GM12878 (cell line): Measurements from ENCODE around the gene SLC15A5. TPM values are rescaled to one million over a fixed set of nuclear protein-coding genes. Genes with fewer than 3 reads are reported as not detected.

Source experiments
- ATAC-seq: fragments of 200-7000 bp; cut with Tn5 transposase; 3 replicates; pipeline ENCODE4 v1.9.1; 2020; ENCODE audit warnings: mild to moderate bottlenecking, moderate library complexity
- BruUV-seq: library from RNA; stranded (reverse); fragments of 400-500 nt; replicated peaks from 2 replicates; lab custom pipeline; 2021; lab: Mats Ljungman, UMichigan
- CTCF ChIA-PET: fragments of 300-600 bp; sonication (Branson Sonifier 250); formaldehyde crosslinking; extraction: SDS; loops from one replicate; lab custom pipeline; 2021; ENCODE audit warnings: inconsistent platforms; lab: Yijun Ruan, JAX
- POLR2A ChIA-PET: fragments of 350-600 bp; formaldehyde crosslinking; extraction: SDS; loops from one replicate; lab custom pipeline; 2021; ENCODE audit warnings: inconsistent platforms; lab: Charles Lee
- RAD21 ChIA-PET: fragments of 300-600 bp; sonication (Branson Sonifier 250); formaldehyde crosslinking; loops from one replicate; lab custom pipeline; 2023; ENCODE audit warnings: antibody characterized with exemption; ENCODE audit not compliant: unreplicated experiment; lab: Charles Lee
- SMC1A ChIA-PET: fragments of 300-600 bp; sonication (Branson Sonifier 250); formaldehyde crosslinking; loops from one replicate; lab custom pipeline; 2023; ENCODE audit not compliant: unreplicated experiment, uncharacterized antibody; lab: Charles Lee
- DNase-seq: peaks from one replicate; pipeline ENCODE4 v3.0.0-alpha.2; 2011; ENCODE audit warnings: low read depth, low spot score
- FAIRE-seq: peaks from 3 replicates; lab custom pipeline; 2011; peaks lifted over from hg19 to GRCh38; lab: Jason Lieb, UNC
- H2AFZ ChIP-seq: 2 replicates; pipeline ENCODE4 v1.6.0; 2011; ENCODE audit warnings: low read depth, low read length, control low read depth; ENCODE audit not compliant: control insufficient read depth
- H3K27ac ChIP-seq: 2 replicates; pipeline ENCODE4 v1.5.1; 2011; ENCODE audit warnings: control low read depth; ENCODE audit not compliant: control insufficient read depth, insufficient read depth
- H3K27me3 ChIP-seq, 2 experiments: replicated peaks in 1 of 2; 2 replicates each; pipeline versions ENCODE4 v1.6.0 to v1.6.1; 2011; ENCODE audit warnings: low read length in 1 of 2; ENCODE audit not compliant: control insufficient read depth in 2 of 2, insufficient read depth in 2 of 2
- H3K36me3 ChIP-seq, 2 experiments: 2 replicates each; pipeline ENCODE4 v1.5.1; 2011; ENCODE audit warnings: low read length in 1 of 2; ENCODE audit not compliant: control insufficient read depth in 2 of 2, insufficient read depth in 2 of 2
- H3K4me1 ChIP-seq: 2 replicates; pipeline ENCODE4 v1.6.1; 2011; ENCODE audit warnings: mild to moderate bottlenecking, low read length, moderate library complexity, mixed read lengths; ENCODE audit not compliant: control insufficient read depth, insufficient read depth
- H3K4me2 ChIP-seq: 2 replicates; pipeline ENCODE4 v1.6.0; 2011; ENCODE audit warnings: control low read depth; ENCODE audit not compliant: control insufficient read depth, insufficient read depth
- H3K4me3 ChIP-seq: fragments of 200-600 bp; sonication (generic); 2 replicates; pipeline ENCODE4 v1.5.1; 2016
- H3K79me2 ChIP-seq: 2 replicates; pipeline ENCODE4 v1.6.0; 2011; ENCODE audit warnings: low read length; ENCODE audit not compliant: control insufficient read depth, insufficient read depth
- H3K9ac ChIP-seq: 2 replicates; pipeline ENCODE4 v1.8.0; 2011; ENCODE audit warnings: low read length, control low read depth, mixed read lengths; ENCODE audit not compliant: control insufficient read depth, insufficient read depth
- H3K9me3 ChIP-seq: replicated peaks from 3 replicates; pipeline ENCODE4 v1.5.1; 2011; ENCODE audit warnings: mild to moderate bottlenecking, low read length; ENCODE audit not compliant: control insufficient read depth, insufficient read depth
- H4K20me1 ChIP-seq: 2 replicates; pipeline ENCODE4 v1.6.0; 2011; ENCODE audit not compliant: control insufficient read depth, insufficient read depth
- CBX3 ChIP-seq: fragments of 200-600 bp; sonication (generic); IDR thresholded peaks from 2 replicates; pipeline ENCODE4 v1.6.1; 2016; ENCODE audit warnings: low read depth, borderline replicate concordance
- CHD1 ChIP-seq: IDR thresholded peaks from 2 replicates; pipeline ENCODE4 v1.6.1; 2012; ENCODE audit warnings: low read depth, low read length, improper control_type of control experiment
- IKZF1 ChIP-seq: fragments of 450-650 bp; conservative IDR thresholded peaks from 2 replicates; pipeline ENCODE4 v1.6.1; 2017; ENCODE audit warnings: antibody characterized with exemption, mild to moderate bottlenecking
- JUNB ChIP-seq: IDR thresholded peaks from 2 replicates; pipeline ENCODE4 v1.6.1; 2016; ENCODE audit warnings: antibody characterized with exemption, mild to moderate bottlenecking
- KAT2A ChIP-seq: conservative IDR thresholded peaks from 2 replicates; pipeline ENCODE4 v1.6.1; 2011; ENCODE audit warnings: low read depth, low read length; ENCODE audit not compliant: control insufficient read depth
- KDM1A ChIP-seq: fragments of 200-600 bp; sonication (generic); IDR thresholded peaks from 2 replicates; pipeline ENCODE4 v1.6.1; 2016; ENCODE audit warnings: borderline replicate concordance
- NFIC ChIP-seq: IDR thresholded peaks from 2 replicates; pipeline ENCODE4 v1.6.1; 2012; ENCODE audit warnings: low read depth, mild to moderate bottlenecking, inconsistent platforms, low read length, moderate library complexity
- NR2C2 ChIP-seq: IDR thresholded peaks from 2 replicates; pipeline ENCODE4 v1.6.1; 2011; ENCODE audit warnings: borderline replicate concordance, low read depth; ENCODE audit not compliant: control insufficient read depth, insufficient read length
- SPI1 ChIP-seq: IDR thresholded peaks from 2 replicates; pipeline ENCODE4 v1.6.1; 2011; ENCODE audit warnings: low read depth, mild to moderate bottlenecking, low read length, moderate library complexity, borderline replicate concordance; ENCODE audit not compliant: insufficient read depth
- TAF1 ChIP-seq: IDR thresholded peaks from 2 replicates; pipeline ENCODE4 v1.6.1; 2011; ENCODE audit warnings: mild to moderate bottlenecking, low read depth, low read length, borderline replicate concordance
- TBL1XR1 ChIP-seq: IDR thresholded peaks from 2 replicates; pipeline ENCODE4 v1.6.1; 2012; ENCODE audit warnings: low read depth, low read length, improper control_type of control experiment
- ZBTB11 ChIP-seq: fragments of 450-650 bp; formaldehyde crosslinking; IDR thresholded peaks from 2 replicates; pipeline ENCODE4 v1.5.0; 2022; ENCODE audit warnings: mild to moderate bottlenecking, missing genetic modification characterization
- ZNF24 ChIP-seq: fragments of 450-650 bp; IDR thresholded peaks from 2 replicates; pipeline ENCODE4 v1.6.1; 2017; ENCODE audit warnings: antibody characterized with exemption, mild to moderate bottlenecking
- ZNF384 ChIP-seq: IDR thresholded peaks from 2 replicates; pipeline ENCODE4 v1.6.1; 2012; ENCODE audit warnings: low read depth, mild to moderate bottlenecking, low read length, improper control_type of control experiment, borderline replicate concordance
- ZNF622 ChIP-seq: fragments of 450-650 bp; IDR thresholded peaks from 2 replicates; pipeline ENCODE4 v1.6.1; 2017; ENCODE audit warnings: mild to moderate bottlenecking, inconsistent platforms
- WGBS: methylation state at CpG from one replicate; pipeline ENCODE4 v1.1.6; 2016; ENCODE audit warnings: low lambda C conversion rate; ENCODE audit not compliant: insufficient replicate concordance, insufficient coverage; ENCODE audit errors: missing lambda C conversion rate; 5-methylcytosine and 5-hydroxymethylcytosine counted together
- in situ Hi-C: fragments of 300-500 bp; cut with MboI; formaldehyde crosslinking; loops from 9 replicates; pipeline ENCODE4 v1.14.3; 2018; ENCODE audit warnings: mixed read lengths
- intact Hi-C: fragments of 100-400 bp; cut with micrococcal nuclease; formaldehyde crosslinking; loops from one replicate; pipeline ENCODE4 v1.14.2; 2022; ENCODE audit not compliant: unreplicated experiment
- polyA plus RNA-seq, 11 experiments: library from polyadenylated mRNA; depleted of rRNA in 4 of 11; unstranded in 6 of 11; stranded (reverse) in 5 of 11; fragments of >200 nt; fragmentation: Nextera tagmentation in 4 of 11; fragmentation: Illumina TruSeq in 1 of 11; extraction: Ambion mirVana in 4 of 11; extraction: Trizol in 1 of 11; gene quantifications; 1 replicate in 1 of 11; 2 replicates in 10 of 11; pipeline versions ENCODE4 v1.2.1 to v1.2.3, GENCODE V29; 2011 to 2016; ENCODE audit warnings: inconsistent platforms in 2 of 11, missing spikeins in 2 of 11, low read depth in 1 of 11
- total RNA-seq, 4 experiments: library from RNA; depleted of rRNA in 3 of 4; stranded (reverse); fragments of >200 nt in 3 of 4; fragmentation: Illumina TruSeq in 1 of 4; extraction: Trizol in 1 of 4; gene quantifications; 2 replicates each; pipeline versions ENCODE4 v1.2.1 to v1.2.3, GENCODE V29; 2013 to 2021
- TF ChIP-seq, protein P1 (sequence below): IDR thresholded peaks from 2 replicates; pipeline ENCODE4 v1.6.1; 2012; ENCODE audit warnings: low read depth, low read length, improper control_type of control experiment

The SLC15A5 gene
- total and polyA plus RNA-seq, 10 of the 15 experiments (the other 5 are each of a cell fraction or from before 2014, with no cell fraction given) = not detected

DNA sequence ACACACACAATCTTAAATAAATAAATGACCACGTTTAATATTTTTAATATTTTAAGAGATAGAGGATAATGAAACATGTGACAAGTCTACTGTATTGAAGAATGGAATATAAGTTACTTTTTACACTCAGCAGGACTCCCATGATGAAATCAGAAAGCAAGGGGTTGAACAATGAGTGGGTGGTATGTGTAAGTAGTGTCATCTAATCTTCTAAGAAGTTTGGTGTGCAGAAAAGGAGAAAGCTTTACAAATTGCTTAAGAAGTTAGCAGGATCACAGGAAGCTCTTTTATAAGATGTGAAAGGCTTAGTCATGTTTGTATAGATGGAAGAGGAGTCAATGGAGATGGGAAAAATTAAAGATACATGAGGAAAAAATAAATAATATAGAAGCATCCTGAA, 47.8 kb downstream of the SLC15A5 start:
- RAD21 ChIA-PET = no interaction called here
- ATAC-seq = no peak
- intact Hi-C loops (no loop called here), in situ Hi-C loops (no loop called here)
- Histone ChIP-seq H2AFZ (no peak overlapping the region), H3K36me3 (no peaks in the 10 kb centered on the region), H3K4me3 (no peak overlapping the region), H3K27ac (no peak overlapping the region), H3K27me3 (no peaks in the 10 kb centered on the region), H3K79me2 (no peaks in the 10 kb centered on the region), H4K20me1 (no peaks in the 10 kb centered on the region), H3K9ac (no peak overlapping the region)
- 0% methylated on average over 1 of the region's 1 CpG for WGBS
- FAIRE-seq = no peak
- POLR2A ChIA-PET = no interaction called here
- DNase-seq = no peak
- SMC1A ChIA-PET = no interaction called here
- no peak for TF ChIP-seq TAF1
- no peak for TF ChIP-seq TBL1XR1
- TF ChIP-seq NR2C2 = no peak
- TF ChIP-seq SPI1 = no peak
- no peak for TF ChIP-seq ZNF384
- TF ChIP-seq CBX3 = no peak
- no peak for TF ChIP-seq KDM1A
- TF ChIP-seq IKZF1 = no peak
- no peak for TF ChIP-seq JUNB
- no peak for TF ChIP-seq ZNF622
- TF ChIP-seq, all 136 proteins: peak for 0
- H3K4me1 ChIP-seq = no peaks in the 10 kb centered on the region
- no peaks in the 10 kb centered on the region for H3K9me3 ChIP-seq
- H3K4me2 ChIP-seq = no peak overlapping the region
- CTCF ChIA-PET = interaction anchor here (1.3 kb wide), 1 partner anchor 19 kb away, joined by 3 read pairs; no protein-coding TSS in a partner anchor
- BruUV-seq = no TSS peak

DNA sequence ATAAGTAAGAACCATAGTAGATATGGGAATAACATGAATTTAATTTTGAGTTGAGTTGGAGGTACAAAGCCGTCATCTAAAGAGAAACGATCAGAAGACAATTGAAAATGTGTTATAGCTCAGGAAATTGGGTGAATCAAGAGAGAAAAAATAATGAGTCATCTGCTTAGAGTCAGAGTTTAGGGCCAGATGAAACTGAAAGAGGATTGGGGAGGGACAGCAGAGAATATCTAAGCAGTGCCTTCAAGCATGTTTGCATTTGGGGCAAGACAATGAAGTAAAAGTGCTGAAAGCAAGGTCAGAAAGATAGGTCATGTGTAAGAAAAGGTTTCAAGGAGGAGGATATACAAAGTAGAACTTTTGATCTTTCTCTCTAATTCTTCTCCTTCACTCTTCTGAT, 49.4 kb downstream of the SLC15A5 start:
- CTCF ChIA-PET = no interaction called here
- Histone ChIP-seq H3K79me2 (no peaks in the 10 kb centered on the region), H3K27ac (no peak overlapping the region), H3K9ac (no peak overlapping the region), H3K4me3 (no peak overlapping the region), H3K27me3 (no peaks in the 10 kb centered on the region), H2AFZ (no peak overlapping the region), H3K4me2 (no peak overlapping the region), H3K4me1 (no peaks in the 10 kb centered on the region), H3K36me3 (no peaks in the 10 kb centered on the region), H3K9me3 (no peaks in the 10 kb centered on the region), H4K20me1 (no peaks in the 10 kb centered on the region)
- BruUV-seq = no TSS peak
- in situ Hi-C loops = no loop called here
- RAD21 ChIA-PET = no interaction called here
- ATAC-seq (peak; percentile 89), FAIRE-seq (no peak), DNase-seq (no peak)
- POLR2A ChIA-PET = no interaction called here
- SMC1A ChIA-PET = interaction anchor here (1.4 kb wide), 1 partner anchor 8 kb away, joined by 3 read pairs; no protein-coding TSS in a partner anchor
- intact Hi-C loops = no loop called here
- WGBS = 12% methylated on average over 2 of the region's 2 CpGs
- no peak for TF ChIP-seq NFIC
- TF ChIP-seq KAT2A = no peak
- TF ChIP-seq, protein P1, sequence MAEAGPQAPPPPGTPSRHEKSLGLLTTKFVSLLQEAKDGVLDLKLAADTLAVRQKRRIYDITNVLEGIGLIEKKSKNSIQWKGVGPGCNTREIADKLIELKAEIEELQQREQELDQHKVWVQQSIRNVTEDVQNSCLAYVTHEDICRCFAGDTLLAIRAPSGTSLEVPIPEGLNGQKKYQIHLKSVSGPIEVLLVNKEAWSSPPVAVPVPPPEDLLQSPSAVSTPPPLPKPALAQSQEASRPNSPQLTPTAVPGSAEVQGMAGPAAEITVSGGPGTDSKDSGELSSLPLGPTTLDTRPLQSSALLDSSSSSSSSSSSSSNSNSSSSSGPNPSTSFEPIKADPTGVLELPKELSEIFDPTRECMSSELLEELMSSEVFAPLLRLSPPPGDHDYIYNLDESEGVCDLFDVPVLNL = no peak
- no peak for TF ChIP-seq CHD1
- no peak for TF ChIP-seq ZBTB11 (CRISPR knock-in tag)
- no peak for TF ChIP-seq ZNF24
